Measurements from ENCODE around the gene ITPR1.

DNA sequence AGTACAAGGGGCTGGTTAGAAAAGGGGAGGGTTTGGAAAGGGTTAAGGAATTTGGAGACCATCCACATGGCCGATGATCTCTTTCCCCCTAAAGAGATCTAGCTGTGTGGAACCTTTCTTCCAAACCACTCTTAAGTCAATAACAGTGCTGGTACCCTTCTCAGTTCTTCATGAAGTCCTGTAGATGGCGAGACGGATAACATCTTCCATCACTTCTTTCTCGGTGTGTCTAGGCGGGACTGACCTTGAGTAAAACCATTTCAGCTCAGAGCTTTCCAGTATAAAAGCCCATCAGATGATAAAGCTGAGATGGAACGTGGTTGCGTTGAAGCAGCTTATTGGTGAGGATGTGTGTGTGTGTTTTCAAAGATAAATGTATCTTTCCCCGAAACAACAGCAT is 334.6 kb downstream of the ITPR1 start:
- TF ChIP-seq, protein P1, sequence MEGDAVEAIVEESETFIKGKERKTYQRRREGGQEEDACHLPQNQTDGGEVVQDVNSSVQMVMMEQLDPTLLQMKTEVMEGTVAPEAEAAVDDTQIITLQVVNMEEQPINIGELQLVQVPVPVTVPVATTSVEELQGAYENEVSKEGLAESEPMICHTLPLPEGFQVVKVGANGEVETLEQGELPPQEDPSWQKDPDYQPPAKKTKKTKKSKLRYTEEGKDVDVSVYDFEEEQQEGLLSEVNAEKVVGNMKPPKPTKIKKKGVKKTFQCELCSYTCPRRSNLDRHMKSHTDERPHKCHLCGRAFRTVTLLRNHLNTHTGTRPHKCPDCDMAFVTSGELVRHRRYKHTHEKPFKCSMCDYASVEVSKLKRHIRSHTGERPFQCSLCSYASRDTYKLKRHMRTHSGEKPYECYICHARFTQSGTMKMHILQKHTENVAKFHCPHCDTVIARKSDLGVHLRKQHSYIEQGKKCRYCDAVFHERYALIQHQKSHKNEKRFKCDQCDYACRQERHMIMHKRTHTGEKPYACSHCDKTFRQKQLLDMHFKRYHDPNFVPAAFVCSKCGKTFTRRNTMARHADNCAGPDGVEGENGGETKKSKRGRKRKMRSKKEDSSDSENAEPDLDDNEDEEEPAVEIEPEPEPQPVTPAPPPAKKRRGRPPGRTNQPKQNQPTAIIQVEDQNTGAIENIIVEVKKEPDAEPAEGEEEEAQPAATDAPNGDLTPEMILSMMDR (IDR thresholded peaks at IDR 0.05): no peak
- TF ChIP-seq POLR2A (IDR thresholded peaks at IDR 0.05): no peak
